Adrenal gland (tissue), 5 donors: ENCODE data around the gene ACOT13.

Experiments used
- CTCF ChIP-seq, 6 experiments: fragments of 450-650 bp in 4 of 6; fragments of 200-600 bp in 2 of 6; sonication (generic) in 1 of 6; IDR thresholded peaks; 1 replicate in 5 of 6; 2 replicates in 1 of 6; pipeline versions ENCODE4 v1.5.1 to v1.8.0; 2016 to 2021; ENCODE audit warnings: antibody characterized with exemption in 6 of 6, mild to moderate bottlenecking in 2 of 6, moderate library complexity in 1 of 6
- POLR2A ChIP-seq, 2 donors: fragments of 450-650 bp; IDR thresholded peaks; one replicate each; pipeline ENCODE4 v1.6.1; 2017; ENCODE audit warnings: antibody characterized with exemption in 2 of 2, mild to moderate bottlenecking in 2 of 2, moderate library complexity in 1 of 2
- donor health status: DM: no; HTN: no; CAD: no.

- TF ChIP-seq CTCF (IDR thresholded peaks at IDR 0.05) = no peak
- TF ChIP-seq POLR2A (IDR thresholded peaks at IDR 0.05) = no peak
These were observed 5.8 kb downstream of the ACOT13 start for GRCh38 chr6:24672620-24673182.
